Neural progenitor cell (in vitro differentiated cells): ENCODE measurements around the gene FSTL1. TPM values are rescaled to one million over a fixed set of nuclear protein-coding genes. Genes with fewer than 3 reads are reported as not detected.

ENCODE experiments used
- DNase-seq: peaks from one replicate; pipeline ENCODE4 v3.0.0-alpha.2; 2016; ENCODE audit warnings: low spot score
- H2AFZ ChIP-seq: fragments of 200-600 bp; sonication (generic); replicated peaks from 2 replicates; pipeline ENCODE4 v1.6.1; 2016; ENCODE audit warnings: antibody characterized with exemption
- H3F3A ChIP-seq: fragments of 200-600 bp; sonication (generic); 2 replicates; pipeline ENCODE4 v1.6.1; 2016; ENCODE audit warnings: antibody characterized with exemption, low read depth
- H3K27ac ChIP-seq: fragments of 200-600 bp; sonication (generic); 2 replicates; pipeline ENCODE4 v1.5.1; 2016; ENCODE audit warnings: mild to moderate bottlenecking
- H3K27me3 ChIP-seq: fragments of 200-600 bp; sonication (generic); 2 replicates; pipeline ENCODE4 v1.6.1; 2016; ENCODE audit warnings: mild to moderate bottlenecking, moderate library complexity
- H3K36me3 ChIP-seq: fragments of 200-600 bp; sonication (generic); 2 replicates; pipeline ENCODE4 v1.5.1; 2016
- H3K4me1 ChIP-seq: fragments of 200-600 bp; sonication (generic); 2 replicates; pipeline ENCODE4 v1.6.1; 2016; ENCODE audit warnings: mixed run types
- H3K4me2 ChIP-seq: fragments of 200-600 bp; sonication (generic); 2 replicates; pipeline ENCODE4 v1.6.1; 2016
- H3K4me3 ChIP-seq: fragments of 200-600 bp; sonication (generic); 2 replicates; pipeline ENCODE4 v1.5.1; 2016
- H3K79me2 ChIP-seq: fragments of 200-600 bp; sonication (generic); 2 replicates; pipeline ENCODE4 v1.6.1; 2016; ENCODE audit warnings: low read depth
- H3K9ac ChIP-seq: fragments of 200-600 bp; sonication (generic); 2 replicates; pipeline ENCODE4 v1.6.1; 2016
- H3K9me3 ChIP-seq: fragments of 200-600 bp; sonication (generic); 2 replicates; pipeline ENCODE4 v1.5.1; 2016; ENCODE audit warnings: low read depth
- H4K20me1 ChIP-seq: fragments of 200-600 bp; sonication (generic); 2 replicates; pipeline ENCODE4 v1.6.1; 2016; ENCODE audit warnings: low read depth
- H3K27ac Mint-ChIP-seq: 3 replicates; pipeline ENCODE4 v1.8.0; 2021; ENCODE audit warnings: mixed read lengths
- H3K27me3 Mint-ChIP-seq: 2 replicates; pipeline ENCODE4 v1.8.0; 2022; ENCODE audit warnings: low read depth, mild to moderate bottlenecking, inconsistent platforms, moderate library complexity, mixed read lengths; ENCODE audit not compliant: insufficient read depth
- H3K36me3 Mint-ChIP-seq: 3 replicates; pipeline ENCODE4 v1.8.0; 2021; ENCODE audit warnings: mixed read lengths
- H3K4me1 Mint-ChIP-seq: 3 replicates; pipeline ENCODE4 v1.8.0; 2021; ENCODE audit warnings: mixed read lengths
- H3K4me3 Mint-ChIP-seq: 3 replicates; pipeline ENCODE4 v1.8.0; 2021; ENCODE audit warnings: mild to moderate bottlenecking, moderate library complexity, mixed read lengths
- H3K9me3 Mint-ChIP-seq: 3 replicates; pipeline ENCODE4 v1.8.0; 2020; ENCODE audit warnings: mixed read lengths
- CTCF ChIP-seq: fragments of 200-600 bp; sonication (generic); IDR thresholded peaks from 2 replicates; pipeline ENCODE4 v1.5.1; 2017; ENCODE audit warnings: antibody characterized with exemption, mild to moderate bottlenecking
- EZH2 ChIP-seq: fragments of 200-600 bp; sonication (generic); IDR thresholded peaks from 2 replicates; pipeline ENCODE4 v1.6.1; 2017; ENCODE audit warnings: antibody characterized with exemption, mild to moderate bottlenecking, moderate library complexity
- EZH2phosphoT487 ChIP-seq: fragments of 200-600 bp; sonication (generic); IDR thresholded peaks from 2 replicates; pipeline ENCODE4 v1.6.1; 2017; ENCODE audit warnings: antibody characterized with exemption
- total RNA-seq: library from RNA; depleted of rRNA; stranded (reverse); fragments of >200 nt; gene quantifications from 2 replicates; pipeline ENCODE4 v1.2.3, GENCODE V29; 2015; ENCODE audit warnings: low replicate concordance

The FSTL1 gene
- total RNA-seq, 1 donor from 2014 or later, result 327 TPM

DNA sequence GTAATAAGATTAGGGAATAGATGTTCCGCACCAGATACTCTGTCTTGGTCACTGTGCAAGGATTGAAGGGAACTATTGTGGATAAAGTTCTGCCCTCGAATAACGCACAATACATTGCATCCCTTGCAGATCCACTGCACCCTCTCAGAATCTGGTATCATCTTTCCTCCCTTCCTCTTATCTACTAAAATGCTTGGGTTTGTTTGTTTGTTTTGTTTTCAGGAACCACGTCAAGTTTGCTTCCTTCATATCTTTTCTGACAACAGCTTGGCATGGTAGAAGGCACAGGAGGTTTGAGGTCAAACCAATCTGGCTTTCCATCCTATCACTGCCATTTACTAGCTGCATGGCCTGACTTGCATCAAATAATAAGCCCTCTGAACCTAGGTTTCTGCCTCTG is 2.0 kb upstream of the FSTL1 start:
- H3K4me3 Mint-ChIP-seq, result peak overlapping the region; percentile 55

GRCh38 chr3:120451806-120452205 is 1.0 kb upstream of the FSTL1 start:
- Histone ChIP-seq H3K9ac (no peak overlapping the region), H2AFZ (peak overlapping the region; percentile 80), H3K9me3 (no peaks in the 10 kb centered on the region), H3K4me2 (peak overlapping the region; percentile 97), H3K4me1 (peaks cover 26% of the 10 kb centered on the region), H3K36me3 (no peaks in the 10 kb centered on the region), H3K79me2 (peaks cover 36% of the 10 kb centered on the region), H3F3A (peaks cover 15% of the 10 kb centered on the region), H3K27ac (no peak overlapping the region), H3K4me3 (peak overlapping the region; percentile 94), H4K20me1 (peaks cover 29% of the 10 kb centered on the region), H3K27me3 (no peaks in the 10 kb centered on the region)
- no peak overlapping the region for H3K27ac Mint-ChIP-seq
- no peak for DNase-seq
- peaks cover 3% of the 10 kb centered on the region for H3K9me3 Mint-ChIP-seq
- peaks cover 1% of the 10 kb centered on the region for H3K36me3 Mint-ChIP-seq
- peaks cover 3% of the 10 kb centered on the region for H3K27me3 Mint-ChIP-seq
- TF ChIP-seq CTCF, result no peak
- TF ChIP-seq EZH2, result no peak
- TF ChIP-seq EZH2phosphoT487, result no peak
- H3K4me3 Mint-ChIP-seq, result peak overlapping the region; percentile 71
- peaks cover 36% of the 10 kb centered on the region for H3K4me1 Mint-ChIP-seq

More for the DNA sequence above, 2.0 kb upstream of the FSTL1 start:
- Histone ChIP-seq H3K27ac (no peak overlapping the region), H3K9ac (no peak overlapping the region), H3K9me3 (no peaks in the 10 kb centered on the region), H3K36me3 (no peaks in the 10 kb centered on the region), H3K79me2 (peaks cover 26% of the 10 kb centered on the region), H2AFZ (peak overlapping the region; percentile 2), H3K4me2 (no peak overlapping the region), H3F3A (peaks cover 15% of the 10 kb centered on the region), H3K27me3 (no peaks in the 10 kb centered on the region), H3K4me3 (no peak overlapping the region), H4K20me1 (peaks cover 20% of the 10 kb centered on the region), H3K4me1 (peaks cover 23% of the 10 kb centered on the region)
- Mint-ChIP-seq H3K36me3 (peaks cover 1% of the 10 kb centered on the region), H3K9me3 (peaks cover 3% of the 10 kb centered on the region), H3K4me1 (peaks cover 30% of the 10 kb centered on the region), H3K27me3 (peaks cover 3% of the 10 kb centered on the region), H3K27ac (no peak overlapping the region)
- no peak for DNase-seq
- TF ChIP-seq CTCF (no peak), EZH2 (no peak), EZH2phosphoT487 (no peak)

GRCh38 chr3:120451272-120451761 is 525 bp upstream of the FSTL1 start:
- no peaks in the 10 kb centered on the region for H3K27me3 ChIP-seq
- peaks cover 41% of the 10 kb centered on the region for H3K79me2 ChIP-seq
- no peak overlapping the region for H3K27ac Mint-ChIP-seq
- peak overlapping the region; percentile 80 for H2AFZ ChIP-seq
- peaks cover 26% of the 10 kb centered on the region for H3K4me1 ChIP-seq
- no peaks in the 10 kb centered on the region for H3K9me3 ChIP-seq
- H3K9ac ChIP-seq, result no peak overlapping the region
- TF ChIP-seq EZH2phosphoT487, result no peak
- TF ChIP-seq CTCF, result no peak
- TF ChIP-seq EZH2, result no peak
- H3K27ac ChIP-seq, result no peak overlapping the region
- peaks cover 3% of the 10 kb centered on the region for H3K9me3 Mint-ChIP-seq
- H3K36me3 Mint-ChIP-seq, result peaks cover 1% of the 10 kb centered on the region
- peak overlapping the region; percentile 71 for H3K4me3 Mint-ChIP-seq
- peak overlapping the region; percentile 97 for H3K4me2 ChIP-seq
- H3K4me1 Mint-ChIP-seq, result peaks cover 37% of the 10 kb centered on the region
- no peaks in the 10 kb centered on the region for H3K36me3 ChIP-seq
- peak; percentile 55 for DNase-seq
- peaks cover 3% of the 10 kb centered on the region for H3K27me3 Mint-ChIP-seq
- peaks cover 15% of the 10 kb centered on the region for H3F3A ChIP-seq
- peaks cover 34% of the 10 kb centered on the region for H4K20me1 ChIP-seq
- H3K4me3 ChIP-seq, result peak overlapping the region; percentile 94
